SK-N-SH treated with all-trans-retinoic acid at 6 μM for 48 hours (cell line): ENCODE data around the gene TASP1.

Source experiments
- BACH2 ChIP-seq: fragments of 250-450 bp; sonication (Bioruptor Pico); IDR thresholded peaks from 2 replicates; pipeline ENCODE4 v1.9.0; 2021; ENCODE audit warnings: mild to moderate bottlenecking, borderline replicate concordance
- POU6F1 ChIP-seq: fragments of 250-450 bp; sonication (Bioruptor Pico); IDR thresholded peaks from 2 replicates; pipeline ENCODE4 v1.8.0; 2021; ENCODE audit warnings: low read depth, mild to moderate bottlenecking, moderate library complexity, borderline replicate concordance
- PPARA ChIP-seq: fragments of 250-450 bp; sonication (Bioruptor Pico); IDR thresholded peaks from 2 replicates; pipeline ENCODE4 v1.5.0; 2020; ENCODE audit warnings: mild to moderate bottlenecking, borderline replicate concordance

GRCh38 chr20:13425381-13426135 lies 213.2 kb downstream of the TASP1 start:
- no peak for TF ChIP-seq BACH2 (CRISPR knock-in tag)
- TF ChIP-seq POU6F1 (CRISPR knock-in tag) = no peak
- TF ChIP-seq PPARA (CRISPR knock-in tag) = no peak
